ENCODE data around the gene TMEM178B. TPM values are rescaled to one million over a fixed set of nuclear protein-coding genes. Genes with fewer than 3 reads are reported as not detected.

Gene TMEM178B
- total RNA-seq, 3 donors from 2014 or later (not counting 1 experiment from before 2014, with no cell fraction given) = not detected

DNA sequence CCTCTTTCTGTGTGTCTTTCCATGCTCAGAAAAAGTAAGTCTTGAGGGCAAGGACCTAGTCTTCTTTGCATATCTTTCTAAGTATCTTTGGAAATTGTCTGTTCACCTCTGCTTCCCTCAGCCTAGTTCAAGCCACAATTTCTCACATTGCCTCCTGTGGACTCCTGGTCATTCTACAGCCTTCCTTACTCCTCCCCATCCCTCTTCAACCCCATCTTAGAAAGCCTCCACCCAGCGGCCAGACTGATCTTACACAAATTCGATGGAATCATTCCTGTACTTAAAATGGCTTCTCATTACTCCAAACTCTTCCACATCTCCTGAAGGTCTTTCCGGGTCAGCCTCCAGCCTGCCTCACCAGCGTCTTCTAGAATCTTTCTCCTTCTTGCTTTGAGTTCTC, 453.2 kb downstream of the TMEM178B start:
- Mint-ChIP-seq H3K4me3 (no peak overlapping the region), H3K9me3 (no peaks in the 10 kb centered on the region), H3K36me3 (no peaks in the 10 kb centered on the region), H3K27ac (no peak overlapping the region), H3K27me3 (ENCODE audit: low read depth in 2 of 2) (peaks cover 0 to 19% of the 10 kb centered on the region in 2 donors), H3K4me1 (no peaks in the 10 kb centered on the region)
- Histone ChIP-seq H3K4me1 (ENCODE audit: control insufficient read depth, insufficient read depth, low read length) (no peaks in the 10 kb centered on the region), H3K4me3 (ENCODE audit: low read length) (no peak overlapping the region), H3K27ac (ENCODE audit: low read length) (no peak overlapping the region), H3K9me3 (ENCODE audit: control insufficient read depth, insufficient read depth, low read length) (no peaks in the 10 kb centered on the region), H3K36me3 (ENCODE audit: control insufficient read depth, insufficient read depth, low read length) (no peaks in the 10 kb centered on the region), H3K27me3 (ENCODE audit: control insufficient read depth, insufficient read depth, low read length) (peaks cover 5% of the 10 kb centered on the region)
- intact Hi-C loops (cut with micrococcal nuclease) = no loop called here
- ATAC-seq = no peak
- WGBS (ENCODE audit: insufficient coverage) = 92% methylated on average over 4 of the region's 4 CpGs
- no peak for DNase-seq
- TF ChIP-seq, protein P1, sequence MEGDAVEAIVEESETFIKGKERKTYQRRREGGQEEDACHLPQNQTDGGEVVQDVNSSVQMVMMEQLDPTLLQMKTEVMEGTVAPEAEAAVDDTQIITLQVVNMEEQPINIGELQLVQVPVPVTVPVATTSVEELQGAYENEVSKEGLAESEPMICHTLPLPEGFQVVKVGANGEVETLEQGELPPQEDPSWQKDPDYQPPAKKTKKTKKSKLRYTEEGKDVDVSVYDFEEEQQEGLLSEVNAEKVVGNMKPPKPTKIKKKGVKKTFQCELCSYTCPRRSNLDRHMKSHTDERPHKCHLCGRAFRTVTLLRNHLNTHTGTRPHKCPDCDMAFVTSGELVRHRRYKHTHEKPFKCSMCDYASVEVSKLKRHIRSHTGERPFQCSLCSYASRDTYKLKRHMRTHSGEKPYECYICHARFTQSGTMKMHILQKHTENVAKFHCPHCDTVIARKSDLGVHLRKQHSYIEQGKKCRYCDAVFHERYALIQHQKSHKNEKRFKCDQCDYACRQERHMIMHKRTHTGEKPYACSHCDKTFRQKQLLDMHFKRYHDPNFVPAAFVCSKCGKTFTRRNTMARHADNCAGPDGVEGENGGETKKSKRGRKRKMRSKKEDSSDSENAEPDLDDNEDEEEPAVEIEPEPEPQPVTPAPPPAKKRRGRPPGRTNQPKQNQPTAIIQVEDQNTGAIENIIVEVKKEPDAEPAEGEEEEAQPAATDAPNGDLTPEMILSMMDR (IDR thresholded peaks at IDR 0.05) = no peak

DNA sequence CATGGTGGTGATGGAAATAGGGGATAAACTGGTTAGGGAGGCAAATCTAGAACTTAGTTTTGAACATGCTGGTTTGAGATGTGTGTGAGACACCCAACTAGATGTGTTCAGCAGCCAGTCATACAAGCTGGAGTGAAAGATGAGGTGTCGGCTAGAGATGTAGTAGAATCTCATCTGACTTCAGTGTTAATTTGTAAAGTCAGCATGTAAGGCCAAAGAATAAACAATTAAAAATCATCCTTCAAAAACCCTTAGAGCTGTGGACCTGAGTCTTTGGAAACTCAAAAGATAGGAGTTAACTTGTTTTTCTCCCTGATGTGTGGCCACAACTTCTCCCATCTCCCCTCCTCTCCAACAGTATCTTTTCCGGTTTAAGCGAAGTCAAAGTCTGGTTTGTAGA, 454.5 kb downstream of the TMEM178B start:
- DNase-seq (no peak), ATAC-seq (no peak)
- H3K4me1 Mint-ChIP-seq = peaks cover 0 to 4% of the 10 kb centered on the region in 2 donors
- Histone ChIP-seq H3K36me3 (ENCODE audit: control insufficient read depth, insufficient read depth, low read length) (no peaks in the 10 kb centered on the region), H3K9me3 (ENCODE audit: control insufficient read depth, insufficient read depth, low read length) (no peaks in the 10 kb centered on the region), H3K27ac (ENCODE audit: low read length) (no peak overlapping the region), H3K4me1 (ENCODE audit: control insufficient read depth, insufficient read depth, low read length) (peaks cover 3% of the 10 kb centered on the region), H3K27me3 (ENCODE audit: control insufficient read depth, insufficient read depth, low read length) (peaks cover 5% of the 10 kb centered on the region), H3K4me3 (ENCODE audit: low read length) (no peak overlapping the region)
- no peaks in the 10 kb centered on the region for H3K9me3 Mint-ChIP-seq
- intact Hi-C loops (cut with micrococcal nuclease) = no loop called here
- no peak overlapping the region for H3K4me3 Mint-ChIP-seq
- peaks cover 0 to 19% of the 10 kb centered on the region in 2 donors for H3K27me3 Mint-ChIP-seq (ENCODE audit: low read depth in 2 of 2)
- no peaks in the 10 kb centered on the region for H3K36me3 Mint-ChIP-seq
- no peak overlapping the region for H3K27ac Mint-ChIP-seq
- TF ChIP-seq, protein P1 (IDR thresholded peaks at IDR 0.05) = no peak
- 100% methylated on average over 1 of the region's 3 CpGs for WGBS (ENCODE audit: insufficient coverage)

Other genes with a start within 250 kb of the TMEM178B start
- gene BRAF, start 149.1 kb upstream of the TMEM178B start, total RNA-seq = 10 to 100 TPM; 54.3 to 67.7 (median 64.1) TPM
- gene MRPS33, start 59.1 kb upstream of the TMEM178B start, total RNA-seq = 10 to 100 TPM; 12.8 to 14.1 (median 13.7) TPM

Measured in natural killer cell (primary cell).